GM23338 (cell line): ENCODE results near the gene DAPK2. TPM values are rescaled to one million over a fixed set of nuclear protein-coding genes. Genes with fewer than 3 reads are reported as not detected.

Source experiments
- ATAC-seq: fragments of 200-7000 bp; cut with Tn5 transposase; 3 replicates; pipeline ENCODE4 v1.9.1; 2020
- DNase-seq: peaks from one replicate; pipeline ENCODE4 v3.0.0-alpha.2; 2015; ENCODE audit warnings: low spot score
- H2AFZ ChIP-seq: fragments of 200-600 bp; sonication (generic); 2 replicates; pipeline ENCODE4 v1.8.0; 2016; ENCODE audit warnings: antibody characterized with exemption, mild to moderate bottlenecking, moderate library complexity
- H3F3A ChIP-seq: fragments of 200-600 bp; sonication (generic); replicated peaks from 2 replicates; pipeline ENCODE4 v1.8.0; 2017; ENCODE audit warnings: antibody characterized with exemption, mixed run types, low read depth
- H3K27ac ChIP-seq: fragments of 200-600 bp; sonication (generic); 2 replicates; pipeline ENCODE4 v1.6.1; 2016; ENCODE audit warnings: low read depth
- H3K27me3 ChIP-seq: fragments of 200-600 bp; sonication (generic); 2 replicates; pipeline ENCODE4 v1.8.0; 2016; ENCODE audit warnings: mild to moderate bottlenecking, mixed run types, moderate library complexity; ENCODE audit not compliant: insufficient read depth
- H3K36me3 ChIP-seq: fragments of 200-600 bp; sonication (generic); 2 replicates; pipeline ENCODE4 v1.8.0; 2016; ENCODE audit warnings: mild to moderate bottlenecking; ENCODE audit not compliant: insufficient read depth
- H3K4me1 ChIP-seq: fragments of 200-600 bp; sonication (generic); 2 replicates; pipeline ENCODE4 v1.8.0; 2016; ENCODE audit warnings: mild to moderate bottlenecking, moderate library complexity; ENCODE audit not compliant: insufficient read depth
- H3K4me2 ChIP-seq: fragments of 200-600 bp; sonication (generic); 2 replicates; pipeline ENCODE4 v1.7.1; 2017; ENCODE audit warnings: mixed run types
- H3K4me3 ChIP-seq: fragments of 200-600 bp; sonication (generic); 2 replicates; pipeline ENCODE4 v1.6.1; 2016; ENCODE audit warnings: mixed run types
- H3K79me2 ChIP-seq: fragments of 200-600 bp; sonication (generic); replicated peaks from 2 replicates; pipeline ENCODE4 v1.8.0; 2017; ENCODE audit warnings: mild to moderate bottlenecking; ENCODE audit not compliant: insufficient read depth
- H3K9me2 ChIP-seq: fragments of 200-600 bp; sonication (generic); 2 replicates; pipeline ENCODE4 v1.8.0; 2017; ENCODE audit not compliant: insufficient read depth
- H4K20me1 ChIP-seq: fragments of 200-600 bp; sonication (generic); replicated peaks from 2 replicates; pipeline ENCODE4 v1.8.0; 2017; ENCODE audit warnings: mild to moderate bottlenecking; ENCODE audit not compliant: insufficient read depth
- H3K27ac Mint-ChIP-seq: 2 replicates; pipeline ENCODE4 v1.8.0; 2020; ENCODE audit warnings: inconsistent platforms, mild to moderate bottlenecking, moderate library complexity, mixed read lengths
- H3K27me3 Mint-ChIP-seq: 3 replicates; pipeline ENCODE4 v1.8.0; 2022; ENCODE audit warnings: low read depth, mild to moderate bottlenecking, moderate library complexity, mixed read lengths, inconsistent platforms; ENCODE audit not compliant: insufficient read depth, poor library complexity
- H3K36me3 Mint-ChIP-seq: 3 replicates; pipeline ENCODE4 v1.8.0; 2021; ENCODE audit warnings: low read depth, mild to moderate bottlenecking, inconsistent platforms, moderate library complexity, mixed read lengths
- H3K4me1 Mint-ChIP-seq: 3 replicates; pipeline ENCODE4 v1.8.0; 2020; ENCODE audit warnings: mild to moderate bottlenecking, inconsistent platforms, mixed read lengths
- H3K4me3 Mint-ChIP-seq: 3 replicates; pipeline ENCODE4 v1.8.0; 2021; ENCODE audit warnings: moderate library complexity, mild to moderate bottlenecking, inconsistent platforms, mixed read lengths
- H3K9me3 Mint-ChIP-seq: 3 replicates; pipeline ENCODE4 v1.8.0; 2020; ENCODE audit warnings: moderate library complexity, mild to moderate bottlenecking, inconsistent platforms, mixed read lengths
- ETS1 ChIP-seq: IDR thresholded peaks from 2 replicates; pipeline ENCODE4 v1.6.1; 2016; ENCODE audit warnings: antibody characterized with exemption
- EZH2 ChIP-seq: fragments of 200-600 bp; sonication (generic); IDR thresholded peaks from one replicate; pipeline ENCODE4 v1.8.0; 2017; ENCODE audit warnings: antibody characterized with exemption, mild to moderate bottlenecking, low read depth; ENCODE audit not compliant: unreplicated experiment
- STAT1 ChIP-seq: IDR thresholded peaks from one replicate; pipeline ENCODE4 v1.6.1; 2016; ENCODE audit warnings: antibody characterized with exemption; ENCODE audit not compliant: unreplicated experiment
- ZNF114 ChIP-seq: fragments of 250-450 bp; sonication (Bioruptor Pico); IDR thresholded peaks from 2 replicates; pipeline ENCODE4 v1.5.0; 2020; ENCODE audit warnings: mild to moderate bottlenecking, moderate library complexity
- ZNF462 ChIP-seq: fragments of 250-450 bp; sonication (Bioruptor Pico); IDR thresholded peaks from 2 replicates; pipeline ENCODE4 v1.5.0; 2020; ENCODE audit warnings: mild to moderate bottlenecking, moderate library complexity
- polyA plus RNA-seq: library from polyadenylated mRNA; unstranded; fragments of >200 nt; fragmentation: Nextera tagmentation; extraction: Ambion mirVana; gene quantifications from 2 replicates; pipeline ENCODE4 v1.2.1, GENCODE V29; 2016
- total RNA-seq: library from RNA; depleted of rRNA; stranded (reverse); fragments of >200 nt; shearing (Covaris generic); gene quantifications from 2 replicates; pipeline ENCODE4 v1.2.3, GENCODE V29; 2014
- TF ChIP-seq, protein P1 (sequence below): IDR thresholded peaks from one replicate; pipeline ENCODE4 v1.6.1; 2018; ENCODE audit warnings: antibody characterized with exemption; ENCODE audit not compliant: unreplicated experiment
- TF ChIP-seq, protein P2 (sequence below), 2 experiments: fragments of 200-600 bp in 1 of 2; sonication (generic) in 1 of 2; conservative IDR thresholded peaks; 2 replicates each; pipeline versions ENCODE4 v1.5.1 to v1.6.1; 2016 to 2017; ENCODE audit warnings: antibody characterized with exemption in 2 of 2, low read depth in 2 of 2, mild to moderate bottlenecking in 2 of 2, moderate library complexity in 1 of 2

The DAPK2 gene
- total and polyA plus RNA-seq, 2 experiments from 2014 or later: 1.6 to 3.1 TPM

- no peak overlapping the region for H3K27ac ChIP-seq
- H3K27ac Mint-ChIP-seq: no peak overlapping the region
- H3K27me3 ChIP-seq: no peaks in the 10 kb centered on the region
- DNase-seq (no peak), ATAC-seq (no peak)
- H3F3A ChIP-seq: no peaks in the 10 kb centered on the region
- H3K79me2 ChIP-seq: no peaks in the 10 kb centered on the region
- H2AFZ ChIP-seq: no peak overlapping the region
- no peaks in the 10 kb centered on the region for H3K36me3 ChIP-seq
- H3K4me3 Mint-ChIP-seq: no peak overlapping the region
- H3K4me1 Mint-ChIP-seq: peaks cover 12% of the 10 kb centered on the region
- H3K9me2 ChIP-seq: no peaks in the 10 kb centered on the region
- no peaks in the 10 kb centered on the region for H3K36me3 Mint-ChIP-seq
- peaks cover 2% of the 10 kb centered on the region for H3K27me3 Mint-ChIP-seq
- no peak for TF ChIP-seq ZNF462 (CRISPR knock-in tag)
- no peak for TF ChIP-seq ZNF114 (CRISPR knock-in tag)
- TF ChIP-seq ETS1: no peak
- no peak for TF ChIP-seq STAT1
- TF ChIP-seq EZH2: no peak
- no peak overlapping the region for H3K4me3 ChIP-seq
- H3K4me1 ChIP-seq: no peaks in the 10 kb centered on the region
- no peaks in the 10 kb centered on the region for H3K9me3 Mint-ChIP-seq
- H4K20me1 ChIP-seq: no peaks in the 10 kb centered on the region
- no peak overlapping the region for H3K4me2 ChIP-seq
Observed at GRCh38 chr15:64034519-64034918, 11.8 kb downstream of the DAPK2 start.

DNA sequence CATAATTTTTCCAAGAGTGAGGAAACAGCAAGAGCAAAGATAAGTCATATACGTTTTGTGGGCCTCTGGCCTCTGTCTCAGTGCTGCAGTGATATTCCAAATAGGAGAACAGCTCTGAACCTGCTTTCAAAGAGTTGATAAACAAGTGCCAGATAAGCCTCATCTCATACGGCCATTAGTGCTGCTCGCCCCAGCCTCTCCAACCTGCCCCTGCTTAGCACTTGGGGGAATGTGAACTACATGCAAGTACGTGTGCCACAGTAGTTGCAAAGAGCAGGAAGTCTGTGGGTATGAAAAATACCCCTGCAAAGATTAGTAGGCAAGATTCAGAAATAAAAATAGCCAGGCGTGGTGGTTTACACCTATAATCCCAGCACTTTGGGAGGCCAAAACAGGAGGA, 14.0 kb downstream of the DAPK2 start:
- Histone ChIP-seq H3F3A (no peaks in the 10 kb centered on the region), H3K27ac (no peak overlapping the region), H2AFZ (no peak overlapping the region), H3K4me2 (no peak overlapping the region), H3K9me2 (no peaks in the 10 kb centered on the region), H4K20me1 (no peaks in the 10 kb centered on the region), H3K4me3 (no peak overlapping the region), H3K36me3 (no peaks in the 10 kb centered on the region), H3K4me1 (no peaks in the 10 kb centered on the region), H3K79me2 (no peaks in the 10 kb centered on the region), H3K27me3 (no peaks in the 10 kb centered on the region)
- TF ChIP-seq, protein P1, sequence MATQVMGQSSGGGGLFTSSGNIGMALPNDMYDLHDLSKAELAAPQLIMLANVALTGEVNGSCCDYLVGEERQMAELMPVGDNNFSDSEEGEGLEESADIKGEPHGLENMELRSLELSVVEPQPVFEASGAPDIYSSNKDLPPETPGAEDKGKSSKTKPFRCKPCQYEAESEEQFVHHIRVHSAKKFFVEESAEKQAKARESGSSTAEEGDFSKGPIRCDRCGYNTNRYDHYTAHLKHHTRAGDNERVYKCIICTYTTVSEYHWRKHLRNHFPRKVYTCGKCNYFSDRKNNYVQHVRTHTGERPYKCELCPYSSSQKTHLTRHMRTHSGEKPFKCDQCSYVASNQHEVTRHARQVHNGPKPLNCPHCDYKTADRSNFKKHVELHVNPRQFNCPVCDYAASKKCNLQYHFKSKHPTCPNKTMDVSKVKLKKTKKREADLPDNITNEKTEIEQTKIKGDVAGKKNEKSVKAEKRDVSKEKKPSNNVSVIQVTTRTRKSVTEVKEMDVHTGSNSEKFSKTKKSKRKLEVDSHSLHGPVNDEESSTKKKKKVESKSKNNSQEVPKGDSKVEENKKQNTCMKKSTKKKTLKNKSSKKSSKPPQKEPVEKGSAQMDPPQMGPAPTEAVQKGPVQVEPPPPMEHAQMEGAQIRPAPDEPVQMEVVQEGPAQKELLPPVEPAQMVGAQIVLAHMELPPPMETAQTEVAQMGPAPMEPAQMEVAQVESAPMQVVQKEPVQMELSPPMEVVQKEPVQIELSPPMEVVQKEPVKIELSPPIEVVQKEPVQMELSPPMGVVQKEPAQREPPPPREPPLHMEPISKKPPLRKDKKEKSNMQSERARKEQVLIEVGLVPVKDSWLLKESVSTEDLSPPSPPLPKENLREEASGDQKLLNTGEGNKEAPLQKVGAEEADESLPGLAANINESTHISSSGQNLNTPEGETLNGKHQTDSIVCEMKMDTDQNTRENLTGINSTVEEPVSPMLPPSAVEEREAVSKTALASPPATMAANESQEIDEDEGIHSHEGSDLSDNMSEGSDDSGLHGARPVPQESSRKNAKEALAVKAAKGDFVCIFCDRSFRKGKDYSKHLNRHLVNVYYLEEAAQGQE: no peak
- TF ChIP-seq, protein P2, sequence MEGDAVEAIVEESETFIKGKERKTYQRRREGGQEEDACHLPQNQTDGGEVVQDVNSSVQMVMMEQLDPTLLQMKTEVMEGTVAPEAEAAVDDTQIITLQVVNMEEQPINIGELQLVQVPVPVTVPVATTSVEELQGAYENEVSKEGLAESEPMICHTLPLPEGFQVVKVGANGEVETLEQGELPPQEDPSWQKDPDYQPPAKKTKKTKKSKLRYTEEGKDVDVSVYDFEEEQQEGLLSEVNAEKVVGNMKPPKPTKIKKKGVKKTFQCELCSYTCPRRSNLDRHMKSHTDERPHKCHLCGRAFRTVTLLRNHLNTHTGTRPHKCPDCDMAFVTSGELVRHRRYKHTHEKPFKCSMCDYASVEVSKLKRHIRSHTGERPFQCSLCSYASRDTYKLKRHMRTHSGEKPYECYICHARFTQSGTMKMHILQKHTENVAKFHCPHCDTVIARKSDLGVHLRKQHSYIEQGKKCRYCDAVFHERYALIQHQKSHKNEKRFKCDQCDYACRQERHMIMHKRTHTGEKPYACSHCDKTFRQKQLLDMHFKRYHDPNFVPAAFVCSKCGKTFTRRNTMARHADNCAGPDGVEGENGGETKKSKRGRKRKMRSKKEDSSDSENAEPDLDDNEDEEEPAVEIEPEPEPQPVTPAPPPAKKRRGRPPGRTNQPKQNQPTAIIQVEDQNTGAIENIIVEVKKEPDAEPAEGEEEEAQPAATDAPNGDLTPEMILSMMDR (conservative IDR thresholded peaks at IDR 0.05; ENCODE audit: low read depth in 2 of 2): no peak
- ATAC-seq (no peak), DNase-seq (no peak)
- Mint-ChIP-seq H3K4me3 (no peak overlapping the region), H3K27me3 (peaks cover 3% of the 10 kb centered on the region), H3K27ac (no peak overlapping the region), H3K4me1 (0 out of 3 replicates have a peak, but pooled peaks cover 5% of the 10 kb centered on the region), H3K36me3 (no peaks in the 10 kb centered on the region), H3K9me3 (no peaks in the 10 kb centered on the region)
